Activated CD4-positive, alpha-beta T cell treated with anti-CD3 and anti-CD28 coated beads, Interleukin-2, Interleukin-6, amounts not matched to agents 100 ng/mL and 50 ng/mL, durations not matched to agents 16 hours and 8 hours (primary cell): ENCODE data around the gene SEC14L1.

Experiments used
- DNase-seq: peaks from one replicate; pipeline ENCODE4 v3.0.0-alpha.2; 2020

Gene SEC14L1

GRCh38 chr17:77116371-77116860, 24.4 kb upstream of the SEC14L1 start:
- no peak for DNase-seq

DNA sequence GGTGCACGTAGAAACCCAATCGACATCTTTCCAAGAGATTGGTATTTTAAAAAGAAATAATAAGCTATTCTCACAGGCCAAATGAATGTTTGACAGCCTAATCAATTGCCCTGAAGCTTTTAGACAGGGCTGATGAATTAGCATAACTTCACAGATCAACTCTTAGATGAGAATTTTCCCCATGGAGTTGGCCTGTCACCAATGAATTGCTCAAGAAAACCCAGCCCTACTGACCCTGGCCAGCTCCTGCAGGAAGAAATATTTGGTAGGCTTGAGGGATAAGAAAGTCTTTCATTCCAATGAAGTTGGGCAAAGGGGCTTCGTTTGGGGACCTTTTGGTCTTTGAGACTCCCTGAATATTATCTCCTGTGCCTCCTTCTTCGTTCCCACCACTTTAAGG, 23.4 kb upstream of the SEC14L1 start:
- no peak for DNase-seq

- no peak for DNase-seq
Observed at GRCh38 chr17:77118251-77118928, 22.4 kb upstream of the SEC14L1 start.

GRCh38 chr17:77119668-77120301, 21.0 kb upstream of the SEC14L1 start:
- DNase-seq, result no peak

DNA sequence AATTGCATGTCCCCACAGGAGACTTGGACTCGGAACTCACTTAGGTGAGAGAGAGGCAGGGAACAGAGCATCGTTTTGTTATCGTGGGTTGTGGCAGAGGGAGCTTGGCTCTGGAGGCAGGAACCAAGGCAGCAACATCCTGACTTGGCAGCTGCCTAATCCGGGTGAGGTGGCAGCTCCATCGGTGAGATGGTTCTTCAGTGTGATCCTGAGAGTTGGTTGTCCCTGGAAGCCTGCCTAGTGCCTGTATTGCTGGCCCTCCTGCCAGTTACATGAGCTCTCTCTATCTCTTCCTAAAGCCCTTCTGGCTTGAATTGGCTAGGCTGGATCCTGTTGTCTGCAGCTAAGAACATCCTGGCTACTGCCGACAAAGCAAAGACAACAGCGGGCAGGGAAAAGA, 19.9 kb upstream of the SEC14L1 start:
- DNase-seq, result no peak

- DNase-seq, result no peak
Observed at GRCh38 chr17:77124192-77124889, 16.4 kb upstream of the SEC14L1 start.

GRCh38 chr17:77125432-77125901, 15.3 kb upstream of the SEC14L1 start:
- no peak for DNase-seq

DNA sequence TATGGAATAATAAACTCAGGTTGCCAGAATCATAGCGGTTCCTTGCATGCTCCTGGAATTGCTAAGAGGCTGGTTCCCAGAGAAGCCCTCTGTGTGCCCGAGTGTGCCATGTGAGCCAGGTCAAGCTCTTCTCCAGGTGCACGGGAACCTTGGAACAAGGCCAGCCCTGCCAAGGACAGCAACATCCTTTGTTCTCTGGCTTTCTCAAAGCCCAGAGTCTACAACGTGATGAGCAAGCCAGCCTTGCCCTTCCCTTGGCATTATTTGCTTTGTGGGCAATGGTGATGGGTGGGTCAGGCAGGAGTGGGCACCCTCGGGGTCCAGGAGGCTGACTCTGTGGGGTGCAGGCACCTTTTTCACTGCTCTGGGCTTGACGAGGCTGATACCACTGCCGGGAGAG, 14.2 kb upstream of the SEC14L1 start:
- no peak for DNase-seq

DNA sequence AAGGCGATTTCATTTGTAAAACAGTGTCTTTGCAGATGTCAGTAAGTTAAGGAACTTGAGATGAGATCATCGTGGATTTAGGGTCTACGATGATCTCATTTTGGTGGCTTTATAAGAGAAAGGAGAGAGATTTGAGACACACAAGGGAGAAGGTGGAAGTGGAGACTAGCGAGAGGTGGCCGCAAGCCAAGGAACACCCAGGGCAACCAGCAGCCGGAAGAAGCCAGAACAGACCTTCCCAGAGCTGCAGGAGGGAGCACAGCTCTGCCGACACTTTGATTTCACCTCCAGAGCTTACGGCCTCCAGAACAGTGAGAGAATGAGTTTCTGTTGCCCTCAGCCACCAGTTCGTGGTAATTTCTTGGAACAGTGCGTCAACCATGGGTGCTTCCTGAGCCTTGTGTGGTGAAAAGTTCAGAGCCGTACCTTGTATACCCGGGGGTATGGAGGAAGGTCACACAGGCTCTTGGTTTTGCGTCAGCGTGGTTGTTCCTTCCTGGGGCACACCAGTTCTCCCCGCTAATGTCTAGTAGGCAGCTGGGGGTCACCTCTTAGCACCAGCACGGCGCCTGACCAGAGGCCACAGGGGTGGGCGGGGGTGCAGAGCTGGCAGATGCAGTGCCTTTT, 12.9 kb upstream of the SEC14L1 start:
- peak; percentile 85 for DNase-seq

GRCh38 chr17:77128896-77129567, 11.7 kb upstream of the SEC14L1 start:
- no peak for DNase-seq

GRCh38 chr17:77129568-77130301, 11.0 kb upstream of the SEC14L1 start:
- DNase-seq, result no peak

DNA sequence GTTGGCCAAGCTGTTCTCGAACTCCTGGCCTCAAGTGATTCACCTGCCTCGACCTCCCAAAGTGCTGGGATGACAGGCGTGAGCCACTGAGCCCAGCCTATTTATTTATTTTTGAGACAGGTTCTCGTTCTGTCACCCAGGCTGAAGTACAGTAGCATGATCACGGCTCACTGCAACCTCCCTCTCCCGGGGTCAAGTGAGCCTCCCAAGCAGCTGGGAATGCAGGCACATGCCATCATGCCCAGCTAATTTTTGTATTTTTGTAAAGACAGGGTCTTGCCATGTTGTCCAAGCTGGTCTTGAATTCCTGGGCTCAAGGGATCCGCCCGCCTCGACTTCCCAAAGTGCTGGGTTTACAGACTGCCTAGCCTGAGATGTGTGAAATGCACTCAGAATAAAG, 10.2 kb upstream of the SEC14L1 start:
- no peak for DNase-seq

- no peak for DNase-seq
Observed at GRCh38 chr17:77131904-77132303, 8.9 kb upstream of the SEC14L1 start.

DNA sequence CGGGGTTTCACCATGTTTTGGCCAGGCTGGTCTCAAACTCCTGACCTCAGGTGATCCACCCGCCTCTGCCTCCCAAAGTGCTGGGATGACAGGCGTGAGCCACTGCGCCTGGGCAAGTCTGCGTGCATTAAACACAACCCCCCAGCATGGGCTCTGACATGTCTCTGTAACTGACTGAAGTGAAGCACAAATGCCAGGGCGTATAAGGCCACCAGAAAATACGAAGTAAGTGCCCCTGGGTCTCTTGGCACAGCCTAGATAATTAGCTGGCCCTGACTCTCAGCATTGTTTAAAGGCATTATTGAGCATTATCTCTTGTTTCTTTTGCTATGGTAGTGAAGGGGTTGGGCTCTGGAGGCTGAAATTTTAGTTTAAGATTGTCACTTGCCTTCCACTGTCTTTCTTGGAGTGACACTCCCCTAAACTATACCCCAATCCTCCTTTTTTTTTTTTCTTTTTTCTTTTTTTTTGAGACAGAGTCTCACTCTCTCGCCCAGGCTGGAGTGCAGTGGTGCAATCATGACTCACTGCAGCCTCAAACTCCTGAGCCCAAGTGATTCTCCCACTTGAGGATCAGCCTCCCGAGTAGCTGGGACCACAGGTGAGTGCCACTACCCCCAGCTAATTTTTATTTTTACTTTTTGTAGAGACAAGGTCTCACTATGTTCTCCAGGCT, 8.2 kb upstream of the SEC14L1 start:
- no peak for DNase-seq

DNA sequence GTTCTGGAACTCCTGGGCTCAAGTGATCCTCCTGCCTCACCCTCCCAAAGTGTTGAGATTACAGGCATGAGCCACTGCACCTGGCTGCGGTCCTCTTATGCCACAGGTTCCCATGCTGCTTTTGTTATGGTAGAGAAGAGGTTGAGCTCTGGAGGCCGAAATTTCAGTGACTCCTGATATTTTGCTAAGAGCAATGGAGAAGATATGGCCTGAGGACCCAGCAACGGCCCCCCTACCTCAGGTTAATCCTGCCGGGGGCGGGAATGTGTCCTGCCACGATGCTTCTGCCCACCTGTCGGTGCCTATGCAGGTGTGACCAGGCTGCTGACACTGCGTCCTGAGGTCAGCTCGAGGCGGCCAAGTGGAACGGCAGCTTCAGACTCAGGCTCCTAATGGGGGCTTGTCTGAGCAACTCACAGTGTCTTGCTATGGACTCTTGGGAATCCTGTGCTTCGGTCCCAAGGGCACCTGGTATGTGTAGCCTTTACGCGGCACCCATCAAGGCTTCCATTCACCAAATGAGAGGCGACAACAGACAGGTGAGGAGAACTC, 7.6 kb upstream of the SEC14L1 start:
- no peak for DNase-seq

DNA sequence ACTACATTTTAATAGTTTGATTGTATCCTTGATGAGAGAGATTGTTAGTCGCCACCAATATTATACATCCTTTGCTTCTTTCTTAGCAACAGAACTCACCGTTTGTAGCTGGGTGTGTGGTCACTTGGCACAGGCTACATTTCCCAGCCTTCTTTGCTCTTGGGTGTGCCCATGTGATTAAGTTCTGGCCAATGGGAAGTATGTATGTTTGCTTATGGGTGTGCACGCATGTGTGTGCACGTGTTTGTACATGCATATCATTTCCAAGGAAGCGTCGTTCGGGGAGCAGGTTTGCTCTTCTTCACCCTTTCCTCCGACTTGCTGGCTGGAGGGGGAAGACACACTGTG, 4.4 kb upstream of the SEC14L1 start:
- DNase-seq, result no peak

DNA sequence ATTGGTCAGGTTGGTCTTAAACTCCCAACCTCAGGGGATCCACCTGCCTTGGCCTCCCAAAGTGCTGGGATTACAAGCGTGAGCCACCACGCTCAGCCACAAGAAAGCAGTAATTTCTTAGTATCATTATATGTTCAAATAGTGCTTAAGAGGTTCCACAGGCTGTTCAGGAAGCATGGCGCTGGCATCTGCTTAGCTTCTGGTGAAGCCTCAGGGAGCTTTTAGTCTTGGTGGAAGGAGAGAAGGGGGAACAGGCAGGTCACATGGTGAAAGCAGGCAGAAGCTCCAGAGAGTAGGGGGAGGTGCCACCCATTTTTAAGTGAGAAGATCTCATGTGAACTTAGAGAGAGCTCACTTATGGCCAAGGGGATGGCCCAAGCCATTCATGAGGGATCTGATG, 3.7 kb upstream of the SEC14L1 start:
- DNase-seq, result no peak

GRCh38 chr17:77137886-77138285, 2.9 kb upstream of the SEC14L1 start:
- DNase-seq, result peak; percentile 72

DNA sequence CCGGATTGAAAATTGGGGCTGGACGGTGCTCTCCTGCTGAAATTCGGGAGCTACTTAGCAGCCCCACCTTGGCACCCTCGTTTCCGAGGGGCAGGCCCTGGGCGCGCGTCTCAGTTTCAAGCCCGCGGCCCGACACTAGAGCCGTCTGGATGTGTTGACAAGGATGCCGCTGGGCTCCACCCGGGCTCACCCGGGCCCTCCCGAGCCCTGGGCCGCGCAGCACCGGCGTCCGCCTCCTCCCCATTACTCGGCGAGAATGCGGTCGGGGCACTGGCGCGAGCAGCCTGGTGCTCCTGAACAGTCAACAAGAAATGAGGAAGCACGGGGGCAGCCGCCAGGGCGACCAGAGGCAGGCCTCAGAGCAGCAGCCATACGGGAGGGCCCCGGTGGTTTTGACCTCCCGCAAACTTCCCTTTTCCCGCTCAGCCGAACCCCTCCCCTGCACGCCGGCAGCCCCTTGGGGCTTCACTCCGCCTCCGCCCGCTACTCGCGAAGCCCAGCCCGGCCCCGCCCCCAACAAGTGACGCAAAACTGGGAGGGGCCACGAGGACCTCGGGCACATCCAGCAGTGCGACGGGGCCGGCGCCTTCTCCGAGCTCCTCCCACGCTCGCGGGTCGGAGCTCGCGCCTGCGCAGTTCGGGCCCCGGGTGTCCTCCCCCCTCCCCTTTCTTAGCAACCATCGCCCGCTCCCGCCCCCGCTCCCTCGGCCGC, 447 bp upstream of the SEC14L1 start:
- peak; percentile 100 for DNase-seq

- DNase-seq, result no peak
Observed at GRCh38 chr17:77141846-77142449, 1.2 kb downstream of the SEC14L1 start.
